GM10847 (cell line): ENCODE results near the gene MTMR6.

Experiments
- POLR2A ChIP-seq: IDR thresholded peaks from 2 replicates; pipeline ENCODE4 v1.6.1; 2011; ENCODE audit not compliant: insufficient read length; ENCODE audit errors: extremely low read depth

MTMR6 gene

DNA sequence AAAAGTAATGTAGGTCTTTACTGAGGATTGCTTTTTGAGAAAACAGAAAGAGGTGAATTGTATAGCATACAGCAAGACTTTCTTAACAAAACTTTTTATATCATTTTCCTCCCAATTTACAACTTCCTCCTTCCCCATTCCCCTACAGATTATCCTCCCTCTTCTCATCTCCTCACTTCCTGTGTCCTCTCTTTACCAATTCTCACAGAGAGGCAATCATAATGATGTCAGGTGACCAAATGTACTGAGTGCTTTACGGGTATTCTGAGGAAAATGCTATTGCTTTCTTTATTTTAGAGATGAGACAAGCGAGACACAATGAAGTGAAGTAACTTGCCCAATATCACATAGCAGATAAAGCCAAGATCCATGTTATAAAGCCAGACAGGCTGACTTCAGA lies 1.7 kb upstream of the MTMR6 start:
- TF ChIP-seq POLR2A: no peak

GRCh38 chr13:25286308-25286968 lies 850 bp downstream of the MTMR6 start:
- no peak for TF ChIP-seq POLR2A

DNA sequence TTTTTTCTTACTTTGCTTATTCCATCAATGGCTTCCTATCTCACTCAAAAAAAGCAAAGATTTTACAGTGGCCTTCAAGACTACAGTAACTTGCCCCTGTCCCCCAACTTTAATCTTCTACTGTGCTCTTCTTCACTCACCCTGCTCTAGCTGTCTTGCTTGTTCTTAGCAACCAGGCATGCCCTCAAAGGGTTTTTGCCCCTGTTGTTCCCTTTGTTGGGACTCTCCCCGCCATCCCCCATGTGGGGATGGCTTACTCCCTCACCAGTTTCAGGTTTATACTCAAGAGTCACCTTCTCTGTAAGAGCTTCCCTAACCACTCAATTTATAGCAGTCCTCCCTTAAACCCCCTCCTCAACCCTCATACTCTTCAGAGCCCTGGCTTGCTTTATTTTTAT lies 5.4 kb downstream of the MTMR6 start:
- TF ChIP-seq POLR2A: no peak

- no peak for TF ChIP-seq POLR2A
These were observed 5.9 kb downstream of the MTMR6 start for GRCh38 chr13:25281193-25281934.

DNA sequence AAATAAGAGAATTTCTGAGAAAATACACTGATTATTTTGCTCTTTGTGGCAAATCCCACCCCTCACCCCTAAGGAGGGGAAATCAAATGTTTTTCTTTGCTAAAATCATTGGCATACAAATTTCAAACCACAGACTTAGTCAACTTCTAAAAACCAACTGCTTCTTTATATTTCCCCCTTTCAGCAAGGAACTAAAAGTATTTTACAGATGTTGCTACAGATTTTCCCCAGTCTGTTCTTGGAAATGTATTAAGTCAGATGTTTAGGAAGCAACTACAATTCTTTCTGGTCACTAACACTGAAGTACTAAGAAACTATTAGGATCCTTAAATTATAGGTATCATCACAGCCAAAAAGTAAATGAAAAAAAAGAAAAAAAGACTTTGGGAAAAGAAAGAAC lies 6.9 kb downstream of the MTMR6 start:
- TF ChIP-seq POLR2A: no peak

GRCh38 chr13:25276748-25277147 lies 10.5 kb downstream of the MTMR6 start:
- no peak for TF ChIP-seq POLR2A

DNA sequence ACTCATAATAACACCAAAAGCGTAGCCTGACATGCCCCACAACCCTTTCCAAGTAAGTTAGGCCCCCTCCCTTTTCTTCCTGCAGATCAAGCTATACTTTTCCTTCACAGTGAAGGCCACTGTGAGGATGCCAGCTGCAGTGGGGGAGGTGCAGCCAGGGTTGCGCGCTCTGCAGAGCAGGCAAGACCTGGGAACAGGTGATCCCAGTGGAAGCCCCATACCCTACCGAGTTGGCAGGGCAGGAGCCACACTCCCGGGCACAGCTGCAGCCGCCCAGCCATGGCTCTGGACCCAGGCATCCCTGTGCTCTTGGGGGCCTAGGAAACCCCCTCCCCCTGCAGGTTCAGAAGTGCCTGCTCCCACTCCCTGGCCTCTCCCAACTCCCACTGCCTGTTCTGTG lies 18.7 kb downstream of the MTMR6 start:
- TF ChIP-seq POLR2A: no peak

DNA sequence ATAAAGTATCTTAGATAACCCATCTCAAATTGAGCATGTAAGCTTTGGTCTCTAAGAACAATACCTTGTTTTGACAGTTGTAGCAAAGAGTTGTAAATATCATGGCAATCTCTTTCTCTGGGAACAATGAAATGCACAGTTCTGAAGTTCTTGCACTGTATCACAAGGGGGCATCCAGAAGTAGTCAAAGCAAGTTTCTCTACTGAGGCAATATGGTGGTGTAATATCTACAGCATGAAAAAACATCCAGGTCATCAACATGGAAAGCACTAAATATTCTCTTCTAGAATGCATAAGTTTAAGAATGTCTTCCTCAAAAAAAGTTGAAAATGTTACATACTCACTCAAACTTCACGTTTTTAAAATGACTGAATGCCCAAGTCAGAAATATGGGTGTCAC lies 19.6 kb downstream of the MTMR6 start:
- no peak for TF ChIP-seq POLR2A

DNA sequence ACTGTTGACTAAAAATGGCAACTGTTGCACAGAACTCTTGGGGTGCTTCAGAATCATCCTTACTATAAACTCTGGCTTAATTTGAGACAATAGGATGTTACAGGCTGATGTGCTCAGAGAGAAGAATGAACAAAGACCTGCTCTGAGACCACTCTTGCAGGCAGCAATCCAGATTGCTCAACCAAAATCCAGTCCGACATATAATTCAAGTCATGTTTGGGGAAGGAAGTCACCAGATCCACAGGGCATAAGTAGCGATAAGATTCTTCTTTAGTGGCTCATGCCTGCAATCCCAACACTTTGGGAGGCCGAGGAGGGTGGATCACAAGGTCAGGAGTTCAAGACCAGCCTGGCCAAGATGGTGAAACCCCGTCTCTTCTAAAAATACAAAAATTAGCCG lies 20.6 kb downstream of the MTMR6 start:
- TF ChIP-seq POLR2A: no peak

GRCh38 chr13:25262261-25262660 lies 25.0 kb downstream of the MTMR6 start:
- no peak for TF ChIP-seq POLR2A

DNA sequence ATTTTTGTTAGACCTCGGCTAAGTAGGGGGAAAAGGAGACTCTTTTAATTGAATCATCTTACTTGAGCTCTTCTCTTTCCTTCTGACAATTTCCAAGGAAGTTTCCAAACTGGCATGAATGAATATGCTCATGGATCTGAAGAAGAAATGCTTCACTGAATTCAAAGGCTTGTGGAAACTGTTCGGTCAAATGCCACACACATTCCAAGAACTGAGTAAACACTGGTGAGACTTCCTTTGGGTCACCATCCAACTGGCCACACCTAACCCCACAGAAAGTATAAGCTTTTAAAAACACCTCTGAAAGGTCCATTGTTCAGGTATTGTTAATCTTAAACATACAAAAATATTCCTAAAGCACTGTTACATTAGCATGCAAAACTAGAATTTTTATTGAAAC lies 33.6 kb downstream of the MTMR6 start:
- TF ChIP-seq POLR2A: no peak

DNA sequence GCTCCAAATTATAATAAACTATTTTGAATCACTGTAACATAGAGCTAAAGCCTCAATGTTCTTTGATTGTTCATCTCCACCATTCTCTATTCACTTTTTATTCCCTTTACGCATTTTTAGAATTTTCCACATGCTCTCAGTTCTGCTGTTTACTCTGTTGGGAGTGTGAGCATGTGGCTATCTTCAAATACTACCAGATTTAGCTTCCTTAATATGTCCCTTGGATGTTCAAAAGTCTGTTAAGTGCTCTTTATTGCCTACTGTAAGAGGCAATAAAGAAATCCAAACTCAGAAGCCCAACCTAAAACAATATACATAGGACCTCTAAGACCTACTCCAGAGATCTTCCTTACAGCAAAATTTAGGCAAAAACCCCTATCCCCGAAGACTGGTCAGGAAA lies 34.5 kb downstream of the MTMR6 start:
- no peak for TF ChIP-seq POLR2A

GRCh38 chr13:25252225-25252624 lies 35.1 kb downstream of the MTMR6 start:
- TF ChIP-seq POLR2A: no peak

DNA sequence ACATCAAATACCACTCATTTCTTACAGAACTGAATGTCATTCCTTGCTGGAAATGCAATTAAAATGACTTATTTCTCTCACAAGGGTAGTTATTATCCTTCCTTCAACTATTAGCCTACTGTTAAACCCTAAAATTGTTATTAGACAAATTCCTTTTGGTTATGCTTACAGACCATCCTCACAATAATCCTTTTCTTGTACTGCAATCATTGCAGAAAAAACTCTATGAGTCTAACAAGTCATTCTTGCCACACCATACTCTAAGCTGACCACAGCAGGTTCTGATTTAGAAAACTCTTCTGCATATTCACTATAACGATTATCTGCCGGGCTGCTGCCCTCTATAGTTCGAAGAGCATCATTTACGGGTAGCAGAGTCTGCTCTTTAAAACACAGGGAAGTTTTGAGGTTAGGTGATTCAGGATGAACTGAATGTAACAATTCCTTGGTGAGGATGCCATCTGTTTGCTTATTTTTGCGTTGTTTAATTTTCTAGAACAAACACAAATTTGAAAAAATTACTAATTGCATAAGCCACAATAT lies 38.2 kb downstream of the MTMR6 start:
- no peak for TF ChIP-seq POLR2A

GRCh38 chr13:25248071-25248470 lies 39.2 kb downstream of the MTMR6 start:
- no peak for TF ChIP-seq POLR2A

GRCh38 chr13:25247360-25247759 lies 39.9 kb downstream of the MTMR6 start:
- no peak for TF ChIP-seq POLR2A

- no peak for TF ChIP-seq POLR2A
These were observed 43.2 kb downstream of the MTMR6 start for GRCh38 chr13:25244123-25244522.
